ENCODE data around the gene HJV.
"Not testable (repeated sequence)": the region's sequence is repeated elsewhere in the genome, so short reads cannot be mapped to it uniquely, and the experiment has no call there.

Gene HJV

DNA sequence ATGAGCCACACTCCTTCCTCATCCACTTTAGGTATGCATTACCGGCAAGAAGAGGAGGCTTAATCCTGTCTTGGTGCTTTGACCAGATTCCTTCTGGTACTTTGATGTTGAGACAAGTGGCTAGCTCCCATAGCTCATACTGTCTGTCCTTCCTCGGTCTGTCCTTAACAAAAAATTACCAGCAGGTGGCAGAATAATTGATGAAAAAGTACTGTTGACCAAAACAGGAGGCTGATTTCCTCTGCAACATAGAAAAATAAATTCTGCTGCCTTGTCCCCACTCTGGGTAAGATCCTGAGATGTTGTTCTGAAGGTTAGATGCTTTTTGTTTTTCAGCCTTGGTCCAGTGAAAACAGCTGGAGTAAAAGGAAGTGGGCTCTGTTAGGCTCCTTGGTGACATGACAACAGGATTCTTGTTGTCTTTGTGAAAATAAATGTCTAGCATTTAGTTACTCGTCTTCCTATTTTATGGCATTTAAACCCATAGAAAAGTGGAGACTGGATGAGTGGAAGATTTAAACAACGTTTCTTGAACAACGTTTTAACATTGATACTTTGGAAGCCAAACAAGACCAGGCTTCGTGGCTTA lies 11.2 kb upstream of the HJV start:
- Histone ChIP-seq H3K4me3 (replicated peaks; ENCODE audit: insufficient read depth, low read length) (no peak overlapping the region), H3K27ac (replicated peaks) (no peak overlapping the region), H3K27me3 (ENCODE audit: insufficient read depth, poor library complexity, severe bottlenecking) (no peaks in the 10 kb centered on the region)
- no peak for TF ChIP-seq POLR2AphosphoS5 (IDR thresholded peaks at IDR 0.05; ENCODE audit: low read depth)
- TF ChIP-seq, protein P1, sequence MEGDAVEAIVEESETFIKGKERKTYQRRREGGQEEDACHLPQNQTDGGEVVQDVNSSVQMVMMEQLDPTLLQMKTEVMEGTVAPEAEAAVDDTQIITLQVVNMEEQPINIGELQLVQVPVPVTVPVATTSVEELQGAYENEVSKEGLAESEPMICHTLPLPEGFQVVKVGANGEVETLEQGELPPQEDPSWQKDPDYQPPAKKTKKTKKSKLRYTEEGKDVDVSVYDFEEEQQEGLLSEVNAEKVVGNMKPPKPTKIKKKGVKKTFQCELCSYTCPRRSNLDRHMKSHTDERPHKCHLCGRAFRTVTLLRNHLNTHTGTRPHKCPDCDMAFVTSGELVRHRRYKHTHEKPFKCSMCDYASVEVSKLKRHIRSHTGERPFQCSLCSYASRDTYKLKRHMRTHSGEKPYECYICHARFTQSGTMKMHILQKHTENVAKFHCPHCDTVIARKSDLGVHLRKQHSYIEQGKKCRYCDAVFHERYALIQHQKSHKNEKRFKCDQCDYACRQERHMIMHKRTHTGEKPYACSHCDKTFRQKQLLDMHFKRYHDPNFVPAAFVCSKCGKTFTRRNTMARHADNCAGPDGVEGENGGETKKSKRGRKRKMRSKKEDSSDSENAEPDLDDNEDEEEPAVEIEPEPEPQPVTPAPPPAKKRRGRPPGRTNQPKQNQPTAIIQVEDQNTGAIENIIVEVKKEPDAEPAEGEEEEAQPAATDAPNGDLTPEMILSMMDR (IDR thresholded peaks at IDR 0.05; ENCODE audit: insufficient read depth, low read length), result peak; percentile 39
- peak; percentile 35 to 51 for DNase-seq (ENCODE audit: low read depth in 1 of 2, low spot score in 1 of 2)

DNA sequence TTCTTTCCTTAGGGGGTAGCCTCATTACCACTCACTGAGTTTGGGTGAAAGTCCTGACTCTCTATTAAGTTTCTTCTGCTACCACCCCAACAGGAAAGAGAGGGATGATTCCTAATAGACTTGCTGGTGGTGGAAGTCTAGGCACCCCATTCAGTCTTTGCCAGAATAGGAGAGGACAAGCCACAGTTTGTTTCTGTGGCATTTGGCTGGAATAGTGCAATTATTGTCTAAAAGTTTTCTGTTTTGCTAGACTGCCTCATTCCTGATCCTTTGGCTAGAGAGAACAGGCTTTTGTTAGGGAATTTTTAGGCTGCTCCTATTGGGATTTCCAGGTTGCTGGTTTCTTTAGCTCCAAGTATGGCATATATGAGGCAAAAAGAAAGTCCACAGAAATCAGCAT lies 9.9 kb upstream of the HJV start:
- TF ChIP-seq, protein P1 (IDR thresholded peaks at IDR 0.05; ENCODE audit: insufficient read depth, low read length), result no peak
- no peak for TF ChIP-seq SPI1 (IDR thresholded peaks at IDR 0.05; ENCODE audit: borderline replicate concordance, low read depth)
- TF ChIP-seq GABPA (IDR thresholded peaks at IDR 0.05; ENCODE audit: low read depth), result no peak
- no peak for TF ChIP-seq POLR2AphosphoS5 (IDR thresholded peaks at IDR 0.05; ENCODE audit: low read depth)
- TF ChIP-seq, protein P2, sequence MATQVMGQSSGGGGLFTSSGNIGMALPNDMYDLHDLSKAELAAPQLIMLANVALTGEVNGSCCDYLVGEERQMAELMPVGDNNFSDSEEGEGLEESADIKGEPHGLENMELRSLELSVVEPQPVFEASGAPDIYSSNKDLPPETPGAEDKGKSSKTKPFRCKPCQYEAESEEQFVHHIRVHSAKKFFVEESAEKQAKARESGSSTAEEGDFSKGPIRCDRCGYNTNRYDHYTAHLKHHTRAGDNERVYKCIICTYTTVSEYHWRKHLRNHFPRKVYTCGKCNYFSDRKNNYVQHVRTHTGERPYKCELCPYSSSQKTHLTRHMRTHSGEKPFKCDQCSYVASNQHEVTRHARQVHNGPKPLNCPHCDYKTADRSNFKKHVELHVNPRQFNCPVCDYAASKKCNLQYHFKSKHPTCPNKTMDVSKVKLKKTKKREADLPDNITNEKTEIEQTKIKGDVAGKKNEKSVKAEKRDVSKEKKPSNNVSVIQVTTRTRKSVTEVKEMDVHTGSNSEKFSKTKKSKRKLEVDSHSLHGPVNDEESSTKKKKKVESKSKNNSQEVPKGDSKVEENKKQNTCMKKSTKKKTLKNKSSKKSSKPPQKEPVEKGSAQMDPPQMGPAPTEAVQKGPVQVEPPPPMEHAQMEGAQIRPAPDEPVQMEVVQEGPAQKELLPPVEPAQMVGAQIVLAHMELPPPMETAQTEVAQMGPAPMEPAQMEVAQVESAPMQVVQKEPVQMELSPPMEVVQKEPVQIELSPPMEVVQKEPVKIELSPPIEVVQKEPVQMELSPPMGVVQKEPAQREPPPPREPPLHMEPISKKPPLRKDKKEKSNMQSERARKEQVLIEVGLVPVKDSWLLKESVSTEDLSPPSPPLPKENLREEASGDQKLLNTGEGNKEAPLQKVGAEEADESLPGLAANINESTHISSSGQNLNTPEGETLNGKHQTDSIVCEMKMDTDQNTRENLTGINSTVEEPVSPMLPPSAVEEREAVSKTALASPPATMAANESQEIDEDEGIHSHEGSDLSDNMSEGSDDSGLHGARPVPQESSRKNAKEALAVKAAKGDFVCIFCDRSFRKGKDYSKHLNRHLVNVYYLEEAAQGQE (IDR thresholded peaks at IDR 0.05; ENCODE audit: insufficient replicate concordance, low read depth), result no peak
- H3K4me3 ChIP-seq (replicated peaks; ENCODE audit: insufficient read depth, low read length), result no peak overlapping the region
- H3K27me3 ChIP-seq (ENCODE audit: insufficient read depth, poor library complexity, severe bottlenecking), result no peaks in the 10 kb centered on the region
- no peak for DNase-seq (ENCODE audit: low read depth in 1 of 2, low spot score in 1 of 2)
- H3K27ac ChIP-seq (replicated peaks), result no peak overlapping the region

DNA sequence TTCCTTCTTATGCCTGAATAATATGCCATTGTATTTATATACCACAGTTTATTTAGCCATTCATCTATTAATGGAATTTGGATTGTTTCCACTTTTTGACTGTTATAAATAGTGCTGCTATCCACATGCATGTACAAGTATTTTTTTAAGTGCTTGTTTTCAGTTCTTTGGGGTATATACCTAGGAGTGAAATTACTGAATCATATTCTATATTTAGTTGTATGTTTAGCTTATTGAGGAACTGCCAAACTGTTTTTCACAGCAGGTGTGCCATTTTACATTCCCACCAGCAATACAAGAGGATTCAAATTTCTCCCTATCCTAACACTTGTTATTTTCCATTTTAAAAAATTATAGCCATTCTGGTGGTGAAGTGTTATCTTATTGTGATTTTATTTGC lies 7.6 kb upstream of the HJV start:
- DNase-seq (ENCODE audit: low read depth in 1 of 2, low spot score in 1 of 2), result no peak
- TF ChIP-seq, protein P2 (IDR thresholded peaks at IDR 0.05; ENCODE audit: insufficient replicate concordance, low read depth), result no peak
- TF ChIP-seq POLR2AphosphoS5 (IDR thresholded peaks at IDR 0.05; ENCODE audit: low read depth), result no peak
- no peak for TF ChIP-seq GABPA (IDR thresholded peaks at IDR 0.05; ENCODE audit: low read depth)
- TF ChIP-seq SPI1 (IDR thresholded peaks at IDR 0.05; ENCODE audit: borderline replicate concordance, low read depth), result no peak
- TF ChIP-seq, protein P1 (IDR thresholded peaks at IDR 0.05; ENCODE audit: insufficient read depth, low read length), result no peak
- no peak overlapping the region for H3K27ac ChIP-seq (replicated peaks)
- no peaks in the 10 kb centered on the region for H3K27me3 ChIP-seq (ENCODE audit: insufficient read depth, poor library complexity, severe bottlenecking)
- H3K4me3 ChIP-seq (replicated peaks; ENCODE audit: insufficient read depth, low read length), result no peak overlapping the region

DNA sequence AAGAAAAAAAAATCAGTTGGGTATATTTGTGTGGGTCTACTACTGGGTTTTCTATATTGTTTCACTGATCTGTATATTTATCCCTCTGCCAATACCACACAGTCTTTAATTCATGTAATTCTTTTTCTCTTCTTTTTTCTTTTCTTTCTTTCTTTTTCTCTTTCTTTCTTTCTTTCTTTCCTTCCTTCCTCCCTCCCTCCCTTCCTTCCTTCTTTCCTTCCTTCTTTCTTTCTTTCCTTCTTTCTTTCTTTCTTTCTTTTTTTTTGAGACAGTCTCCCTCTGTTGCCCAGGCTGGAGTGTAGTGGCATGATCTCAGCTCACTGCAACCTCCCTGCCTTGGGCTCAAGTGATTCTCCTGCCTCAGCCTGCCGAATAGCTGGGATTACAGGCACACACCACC lies 5.1 kb upstream of the HJV start:
- DNase-seq (ENCODE audit: low read depth in 1 of 2, low spot score in 1 of 2); H3K27ac ChIP-seq (replicated peaks); H3K4me3 ChIP-seq (replicated peaks; ENCODE audit: insufficient read depth, low read length); H3K27me3 ChIP-seq (ENCODE audit: insufficient read depth, poor library complexity, severe bottlenecking): not testable (repeated sequence)

DNA sequence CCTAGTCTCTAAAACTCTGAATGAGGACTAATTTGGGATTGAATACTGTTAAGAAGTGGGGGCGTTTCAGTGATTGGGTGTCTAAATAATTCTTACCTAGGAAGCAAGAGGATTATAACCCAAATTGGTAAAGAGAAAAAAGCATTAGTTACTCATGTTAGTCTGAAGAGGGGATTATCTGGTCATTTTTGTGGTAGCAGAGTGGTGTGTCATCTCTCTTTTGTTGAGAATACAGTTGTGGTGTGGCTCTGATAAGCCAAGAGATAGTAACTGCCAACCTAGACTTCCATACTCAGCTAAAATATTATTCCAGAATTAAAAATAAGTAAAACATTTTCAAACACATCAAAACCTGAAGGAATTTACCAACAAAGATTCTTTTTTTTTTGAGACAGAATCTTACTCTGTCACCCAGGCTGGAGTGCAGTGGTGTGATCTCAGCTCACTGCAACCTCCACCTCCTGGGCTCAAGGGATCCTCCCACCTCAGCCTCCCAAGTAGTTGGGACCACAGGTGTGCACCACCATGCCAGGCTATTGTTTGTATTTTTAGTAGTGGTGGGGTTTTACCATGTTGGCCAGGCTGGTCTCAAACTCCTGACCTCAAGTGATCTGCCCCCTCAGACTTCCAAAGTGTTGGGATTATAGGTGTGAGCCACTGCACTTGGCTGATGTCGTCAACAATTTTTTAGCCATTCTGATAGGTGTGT lies 4.4 kb upstream of the HJV start:
- not testable (repeated sequence) for H3K4me3 ChIP-seq (replicated peaks; ENCODE audit: insufficient read depth, low read length); H3K27me3 ChIP-seq (ENCODE audit: insufficient read depth, poor library complexity, severe bottlenecking); DNase-seq (ENCODE audit: low read depth in 1 of 2, low spot score in 1 of 2); H3K27ac ChIP-seq (replicated peaks)

Data from HL-60 (cell line).